Measurements from ENCODE around the gene CDH23.

- TF ChIP-seq, protein P1, sequence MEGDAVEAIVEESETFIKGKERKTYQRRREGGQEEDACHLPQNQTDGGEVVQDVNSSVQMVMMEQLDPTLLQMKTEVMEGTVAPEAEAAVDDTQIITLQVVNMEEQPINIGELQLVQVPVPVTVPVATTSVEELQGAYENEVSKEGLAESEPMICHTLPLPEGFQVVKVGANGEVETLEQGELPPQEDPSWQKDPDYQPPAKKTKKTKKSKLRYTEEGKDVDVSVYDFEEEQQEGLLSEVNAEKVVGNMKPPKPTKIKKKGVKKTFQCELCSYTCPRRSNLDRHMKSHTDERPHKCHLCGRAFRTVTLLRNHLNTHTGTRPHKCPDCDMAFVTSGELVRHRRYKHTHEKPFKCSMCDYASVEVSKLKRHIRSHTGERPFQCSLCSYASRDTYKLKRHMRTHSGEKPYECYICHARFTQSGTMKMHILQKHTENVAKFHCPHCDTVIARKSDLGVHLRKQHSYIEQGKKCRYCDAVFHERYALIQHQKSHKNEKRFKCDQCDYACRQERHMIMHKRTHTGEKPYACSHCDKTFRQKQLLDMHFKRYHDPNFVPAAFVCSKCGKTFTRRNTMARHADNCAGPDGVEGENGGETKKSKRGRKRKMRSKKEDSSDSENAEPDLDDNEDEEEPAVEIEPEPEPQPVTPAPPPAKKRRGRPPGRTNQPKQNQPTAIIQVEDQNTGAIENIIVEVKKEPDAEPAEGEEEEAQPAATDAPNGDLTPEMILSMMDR (conservative IDR thresholded peaks at IDR 0.05; ENCODE audit: low read depth, low read length) = no peak
- TF ChIP-seq EZH2phosphoT487 (IDR thresholded peaks at IDR 0.05; ENCODE audit: borderline replicate concordance, low read length) = no peak
Measured at GRCh38 chr10:71584461-71584860, 187.7 kb downstream of the CDH23 start.
